Inflammatory macrophage (primary cell): ENCODE data around the gene RIOK2.
"Not testable (repeated sequence)": the region's sequence is repeated elsewhere in the genome, so short reads cannot be mapped to it uniquely, and the experiment has no call there.

Experiments
- DNase-seq, 2 donors: peaks; one replicate each; pipeline ENCODE4 v3.0.0-alpha.2; 2020 to 2022

Gene RIOK2

DNA sequence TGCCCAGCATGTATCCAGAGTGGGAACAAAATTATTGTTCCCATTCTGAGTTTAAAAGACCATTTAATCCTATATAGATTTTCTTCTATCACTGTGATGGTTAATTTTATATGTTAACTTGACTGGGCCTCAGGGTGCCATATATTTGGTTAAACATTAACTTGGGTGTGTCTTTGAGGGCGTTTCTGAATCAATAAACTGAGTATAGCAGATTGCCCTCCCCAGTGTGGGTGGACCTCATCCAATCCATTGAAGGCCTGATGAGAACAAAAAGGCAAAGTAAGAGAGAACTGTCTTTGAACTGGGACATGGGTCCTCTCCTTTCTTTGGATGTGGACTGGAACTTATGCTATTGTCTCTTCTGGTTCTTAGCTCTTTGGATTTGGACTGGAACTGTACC, 17.3 kb downstream of the RIOK2 start:
- no peak for DNase-seq

DNA sequence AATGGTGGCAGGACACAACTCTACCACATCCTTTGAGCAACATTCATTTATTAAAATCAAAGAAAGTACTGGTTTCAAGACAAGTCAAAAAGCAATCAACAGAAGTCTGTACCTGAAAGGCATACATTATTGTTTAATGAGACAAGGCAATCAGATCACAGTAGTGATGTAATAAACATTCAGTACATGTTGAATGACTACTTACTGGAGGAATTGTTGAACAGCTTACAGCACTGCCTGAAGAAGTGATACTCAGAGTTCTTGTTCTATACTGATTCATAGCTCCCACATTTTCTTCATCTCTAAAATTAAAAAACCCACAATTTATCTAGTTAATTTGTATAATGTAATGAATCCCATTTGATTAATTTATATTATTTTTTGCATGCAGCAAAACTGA, 18.2 kb downstream of the RIOK2 start:
- DNase-seq = no peak

GRCh38 chr5:97163790-97164285, 19.2 kb downstream of the RIOK2 start:
- no peak for DNase-seq

DNA sequence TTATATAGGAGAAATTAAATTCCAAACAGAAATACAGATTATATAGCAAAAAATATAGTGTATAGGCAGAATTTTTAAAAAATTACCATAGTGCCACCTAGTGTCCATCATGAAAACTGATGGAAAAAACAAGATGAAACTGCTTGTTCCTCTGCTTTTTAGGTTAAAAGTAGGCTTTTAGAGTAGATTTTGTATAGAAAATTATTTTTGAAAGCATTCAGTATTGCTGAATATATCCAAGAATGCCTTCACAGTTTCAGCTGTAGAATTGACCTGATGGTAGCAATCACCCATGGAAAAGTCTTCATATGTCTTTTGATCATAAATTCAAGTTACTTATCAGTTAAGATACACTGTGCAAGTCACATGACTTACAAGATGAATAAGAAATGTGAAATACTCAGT, 19.7 kb downstream of the RIOK2 start:
- no peak for DNase-seq

DNA sequence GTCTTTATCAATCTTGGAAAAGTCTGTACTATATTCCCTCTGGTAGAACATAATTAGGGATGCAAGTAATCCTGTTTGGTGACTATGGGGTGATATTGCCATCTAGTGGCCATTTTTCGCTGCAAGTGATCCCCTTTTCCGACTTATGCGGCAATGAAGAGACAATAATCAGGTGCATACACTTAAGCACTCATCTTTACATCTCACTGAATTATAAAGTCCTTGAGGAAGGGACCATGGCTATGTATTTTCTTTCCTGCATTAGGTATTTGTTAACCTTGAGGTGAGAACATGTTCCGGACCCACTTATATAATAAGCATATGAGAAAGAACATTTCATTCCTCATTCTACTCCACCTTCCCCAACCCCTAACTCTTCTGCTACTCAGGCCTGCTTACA, 21.0 kb downstream of the RIOK2 start:
- DNase-seq = peak; percentile 61 to 65

DNA sequence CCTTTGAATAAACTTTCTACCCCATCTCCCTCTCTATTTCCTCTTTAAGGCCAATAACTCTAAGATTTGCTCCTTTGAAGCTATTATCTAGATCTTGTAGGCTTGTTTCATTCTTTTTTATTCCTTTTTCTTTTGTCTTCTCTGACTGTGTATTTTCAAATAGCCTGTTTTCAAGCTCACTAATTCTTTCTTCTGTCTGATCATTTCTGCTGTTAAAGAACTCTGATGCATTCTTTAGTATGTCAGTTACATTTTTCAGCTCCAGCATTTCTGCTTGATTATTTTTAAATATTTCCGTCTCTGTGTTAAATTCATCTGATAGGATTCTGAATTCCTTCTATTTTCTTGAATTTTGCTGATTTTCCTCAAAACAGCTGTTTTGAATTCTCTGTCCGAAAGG, 25.4 kb downstream of the RIOK2 start:
- no peak for DNase-seq

DNA sequence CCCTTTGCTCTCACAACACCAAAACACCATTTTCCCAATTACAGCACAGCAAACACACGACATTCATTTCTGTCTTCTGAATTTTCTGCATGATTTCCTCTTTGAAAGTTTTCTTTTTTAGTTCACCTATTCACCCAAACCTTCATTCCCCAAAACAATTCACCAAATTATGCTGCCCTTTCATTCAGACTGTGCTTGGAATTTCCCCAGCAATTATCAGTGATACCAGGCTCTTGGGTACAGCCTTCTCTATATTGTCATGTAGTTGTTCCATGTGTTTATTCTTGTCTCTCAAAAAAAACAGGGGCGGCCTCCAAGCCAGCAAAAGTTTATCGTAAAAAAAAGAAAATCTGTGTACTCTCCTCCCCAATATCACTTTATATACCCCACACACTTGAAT, 31.7 kb downstream of the RIOK2 start:
- no peak for DNase-seq

DNA sequence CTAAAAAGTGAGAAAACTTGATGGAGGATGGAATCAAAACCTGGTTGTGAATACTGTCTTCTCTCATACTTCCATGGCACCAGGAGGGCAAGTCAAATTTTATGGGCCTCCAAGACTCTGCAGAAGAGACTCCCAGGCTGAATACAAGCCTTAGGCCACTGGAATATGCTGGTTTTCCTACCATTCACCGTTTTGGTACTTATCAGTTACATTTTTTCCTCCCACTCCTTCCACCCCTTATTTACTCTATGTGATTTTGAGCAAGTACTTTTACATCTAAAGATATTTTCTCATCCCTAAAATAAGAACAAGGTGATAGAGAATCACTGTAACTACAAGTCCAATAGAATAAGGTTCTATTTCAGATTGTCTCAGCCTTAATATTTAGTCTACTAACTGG, 32.6 kb downstream of the RIOK2 start:
- DNase-seq = no peak

DNA sequence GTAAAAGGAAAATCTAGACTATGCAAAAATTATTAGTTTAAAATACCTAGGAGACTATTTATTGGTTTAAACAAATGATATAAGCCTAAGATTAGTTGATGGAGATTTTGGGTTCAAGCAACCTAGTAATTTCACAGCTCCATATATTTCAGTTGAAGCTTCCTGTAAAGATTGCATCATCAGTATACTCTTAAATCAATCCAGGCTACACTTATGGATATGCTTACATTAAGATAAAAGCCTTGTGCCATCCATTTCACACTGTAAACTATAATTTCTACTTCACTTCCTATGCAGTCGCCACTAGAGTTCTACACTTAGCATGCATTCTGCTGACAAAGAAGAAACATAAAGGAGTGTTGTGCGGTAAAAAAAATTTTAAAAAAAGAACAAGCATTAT, 33.3 kb downstream of the RIOK2 start:
- DNase-seq = no peak

- no peak for DNase-seq
Observed at GRCh38 chr5:97148288-97148687, 34.8 kb downstream of the RIOK2 start.

DNA sequence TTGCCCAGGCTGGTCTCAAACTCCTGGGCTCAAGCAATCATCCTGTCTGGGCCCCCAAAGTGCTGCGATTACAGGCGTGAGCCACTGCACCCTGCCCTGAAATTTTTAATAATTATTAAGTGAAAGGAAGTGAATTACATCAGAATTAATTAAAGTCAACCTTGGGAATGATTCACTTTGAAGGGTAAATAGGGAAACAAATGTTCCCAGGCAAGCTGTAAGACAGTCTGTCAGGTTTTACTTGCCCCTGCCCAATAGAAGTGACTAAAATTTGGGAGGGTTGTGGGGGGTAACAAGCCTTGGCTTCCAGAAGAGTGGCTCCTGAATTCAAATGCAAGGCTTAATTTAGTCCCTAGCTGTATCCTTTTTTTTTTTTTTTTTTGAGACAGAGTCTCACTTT, 39.3 kb downstream of the RIOK2 start:
- no peak for DNase-seq

DNA sequence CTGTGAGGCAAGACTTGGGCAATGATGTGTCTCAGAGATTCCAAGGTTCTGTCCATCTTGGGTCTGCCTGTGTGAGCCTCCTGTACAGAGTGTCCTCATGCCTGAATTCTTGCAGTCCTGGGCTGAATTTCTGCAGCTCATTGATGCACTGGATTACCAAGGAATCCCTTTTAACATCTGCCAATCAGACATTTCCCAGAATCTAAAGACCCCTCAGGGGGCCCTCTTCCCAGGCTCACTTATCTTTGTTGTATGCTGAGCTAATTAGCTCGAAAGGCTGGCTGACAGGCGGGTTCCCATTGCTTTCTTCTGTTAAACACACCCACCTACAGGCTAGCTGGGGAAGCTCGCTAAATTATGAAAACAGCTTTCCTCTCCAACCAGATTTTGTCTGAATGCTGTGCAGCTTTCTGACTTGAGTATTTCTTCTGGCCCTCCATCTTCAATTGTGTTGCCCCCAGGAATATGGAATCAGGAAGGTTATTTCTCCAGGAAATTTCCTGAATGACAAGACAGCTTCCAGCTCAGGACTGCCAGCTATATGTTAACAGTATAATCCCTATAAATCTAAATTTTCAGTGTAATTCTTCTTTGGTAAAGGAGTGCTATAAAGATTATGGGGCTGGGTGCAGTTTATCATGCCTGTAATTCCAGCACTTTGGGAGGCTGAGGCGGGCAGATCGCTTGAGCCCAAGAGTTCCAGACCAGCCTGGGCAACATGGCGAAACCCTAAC, 40.4 kb downstream of the RIOK2 start, which contains the start of gene LIX1:
Gene LIX1, minus strand, starts transcription at position 91 of the 734 bp plus-strand sequence. Its CDS starts 35 bp downstream, at position 56.
- peak; percentile 34 to 57 for DNase-seq

GRCh38 chr5:97141539-97141938, 41.5 kb downstream of the RIOK2 start:
- no peak for DNase-seq

GRCh38 chr5:97141031-97141430, 42.0 kb downstream of the RIOK2 start:
- no peak for DNase-seq

GRCh38 chr5:97140250-97140649, 42.8 kb downstream of the RIOK2 start:
- DNase-seq = not testable (repeated sequence)

GRCh38 chr5:97136475-97136874, 46.6 kb downstream of the RIOK2 start:
- DNase-seq = no peak

- DNase-seq = no peak
Observed at GRCh38 chr5:97135868-97136267, 47.2 kb downstream of the RIOK2 start.

DNA sequence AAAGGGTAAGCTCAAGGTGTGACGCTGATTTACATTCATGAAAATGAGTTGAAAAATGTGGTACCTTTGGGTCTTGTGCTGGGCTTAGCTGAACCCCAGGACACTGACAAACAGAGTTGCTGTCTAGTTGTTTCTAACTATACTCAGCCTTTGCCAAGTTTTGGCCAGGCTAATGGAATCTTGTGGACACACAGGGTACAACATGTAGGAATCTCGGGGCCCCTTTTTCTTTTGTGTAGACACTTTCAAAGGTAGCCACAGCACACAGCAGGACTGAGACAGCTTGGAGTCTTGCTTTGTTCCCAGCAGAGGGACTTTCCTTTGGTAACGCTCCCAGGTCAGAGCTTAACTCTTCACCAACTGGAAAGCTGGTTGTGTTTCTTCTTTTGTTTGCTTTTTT, 48.4 kb downstream of the RIOK2 start:
- DNase-seq = no peak

GRCh38 chr5:97133101-97133500, 49.9 kb downstream of the RIOK2 start:
- peak; percentile 17 to 32 for DNase-seq

DNA sequence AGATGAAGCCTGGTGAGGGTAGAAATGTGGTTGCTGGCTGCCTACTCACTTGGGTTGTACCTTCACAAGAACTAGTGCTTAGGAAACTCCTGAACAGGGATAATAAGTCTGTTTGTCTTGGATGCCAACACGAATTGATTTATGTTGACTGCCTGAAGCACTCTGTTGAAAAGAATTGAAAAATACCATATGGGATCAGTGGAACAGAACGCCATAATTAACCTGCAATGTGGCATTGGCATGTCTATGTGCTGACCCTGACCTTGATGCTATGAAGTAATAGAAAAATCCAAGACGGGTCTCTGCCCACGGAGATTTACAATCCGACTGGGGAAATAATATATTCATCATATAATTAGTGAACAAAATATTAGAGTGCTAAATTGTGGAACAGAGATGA, 51.1 kb downstream of the RIOK2 start:
- DNase-seq = no peak

- DNase-seq = no peak
Observed at GRCh38 chr5:97131139-97131710, 51.8 kb downstream of the RIOK2 start.

DNA sequence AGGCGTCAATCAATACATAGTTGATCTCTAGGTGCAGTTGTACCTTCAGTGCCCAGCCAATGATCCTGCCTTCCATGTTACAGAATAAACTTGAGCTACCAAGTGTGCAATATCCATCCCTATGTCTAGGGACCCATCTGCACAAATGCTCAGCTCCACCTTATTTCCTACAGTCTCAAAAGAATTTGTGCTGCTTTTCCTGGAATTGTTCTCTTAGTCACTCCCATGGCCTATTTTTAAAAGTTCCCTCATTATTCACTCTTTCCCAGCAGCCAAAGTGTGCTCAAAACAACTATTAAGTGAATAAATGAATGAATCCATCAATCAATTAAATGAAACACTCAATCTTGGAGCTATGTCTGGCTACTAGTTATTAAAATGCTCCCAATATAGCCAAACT, 55.3 kb downstream of the RIOK2 start:
- no peak for DNase-seq

DNA sequence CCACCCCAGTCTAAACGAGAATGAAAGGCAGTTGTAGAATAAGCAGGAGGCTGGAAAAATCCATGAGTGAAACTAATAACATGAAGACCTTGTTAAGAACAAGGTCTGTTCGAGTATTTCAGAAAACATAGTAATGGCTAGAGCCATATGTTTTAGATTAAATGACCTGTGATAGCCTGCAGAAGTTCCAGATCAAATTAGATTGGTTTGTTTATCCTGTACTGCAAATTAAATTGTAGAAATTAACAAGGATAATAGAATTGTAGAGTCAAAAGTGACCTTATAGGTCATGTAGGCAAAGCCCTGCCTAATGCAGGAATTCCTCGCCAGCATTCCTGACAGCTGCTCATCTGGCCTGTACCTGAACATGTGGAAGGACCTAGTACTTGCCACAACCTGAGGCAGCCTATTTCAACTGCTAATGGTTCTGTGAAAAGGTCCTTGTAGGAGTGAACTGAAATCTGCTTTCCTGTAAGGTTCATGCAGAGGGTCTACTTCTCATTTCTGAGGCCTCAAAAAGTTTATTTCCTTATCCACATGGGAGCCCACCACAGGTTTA, 57.8 kb downstream of the RIOK2 start:
- no peak for DNase-seq

DNA sequence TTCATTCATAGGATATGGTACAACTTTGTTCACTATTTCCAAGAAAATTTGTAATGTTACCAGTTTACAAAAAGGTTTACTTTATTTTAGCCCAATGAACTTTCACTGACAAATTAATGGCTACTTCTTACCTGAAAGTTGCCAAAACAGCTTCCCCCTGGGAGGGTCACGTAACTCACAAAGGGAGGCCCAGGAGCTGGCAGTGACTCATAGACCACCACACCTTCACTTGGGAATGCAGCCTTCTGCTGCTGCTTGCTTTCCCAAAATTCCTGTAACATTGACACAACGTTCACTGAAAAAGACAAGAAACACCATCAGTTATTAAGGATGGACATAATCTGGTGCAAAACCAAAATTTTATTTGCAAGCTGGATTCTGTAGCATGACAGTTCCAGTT, 58.7 kb downstream of the RIOK2 start:
- no peak for DNase-seq
